ENCODE results near the gene MYL1. TPM values are rescaled to one million over a fixed set of nuclear protein-coding genes. Genes with fewer than 3 reads are reported as not detected.

MYL1 gene
- not detected in 2 replicates for total RNA-seq

DNA sequence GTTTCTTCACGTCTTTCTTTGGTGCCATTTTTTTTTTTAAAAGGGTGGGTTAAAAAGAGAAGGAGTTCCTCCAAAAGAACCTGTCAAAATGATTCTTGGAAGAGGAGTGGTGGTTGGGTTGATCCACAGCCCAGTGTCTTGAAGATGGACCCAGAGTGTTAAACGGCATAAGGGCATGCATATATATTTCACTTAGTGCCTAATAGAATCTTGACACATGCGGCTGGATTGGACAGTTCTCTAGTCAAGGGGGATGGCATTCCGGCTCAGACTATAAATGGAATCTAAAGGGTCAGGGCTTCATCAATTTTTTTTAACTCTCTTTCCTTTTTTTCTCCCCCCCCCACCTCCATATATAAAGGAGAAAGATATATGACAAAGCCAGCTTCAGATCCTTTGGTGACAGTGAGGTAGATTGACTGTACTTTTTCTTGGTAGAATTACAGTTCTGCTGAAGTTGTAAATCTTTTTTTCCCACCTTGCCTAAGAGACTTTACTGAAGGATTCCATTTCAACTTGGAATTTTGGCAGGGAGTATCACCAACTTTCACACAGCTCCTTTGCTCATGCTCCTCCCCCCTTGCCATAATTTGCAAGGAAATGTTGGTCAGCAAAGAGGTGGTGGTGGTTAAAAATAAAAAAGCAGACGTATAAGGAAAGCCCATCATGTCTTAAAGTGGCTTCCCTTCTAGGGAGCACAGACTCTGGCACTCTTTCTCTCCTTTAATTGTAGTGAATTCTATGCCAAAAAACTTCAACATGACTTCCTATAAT lies at the start of gene MYL1:
MYL1 (minus strand) TSS at position 160 of the 774 bp plus-strand sequence; CDS start at position 28, 132 bp downstream.

Other genes starting within 250 kb of the MYL1 start
- 15.5 and 23.4 TPM in 2 replicates for gene KANSL1L, start 143.8 kb downstream of the MYL1 start, total RNA-seq
- gene ACADL, start 89.7 kb downstream of the MYL1 start, total RNA-seq: 0.11 and 0.50 TPM in 2 replicates
- gene LANCL1, start 161.6 kb upstream of the MYL1 start, total RNA-seq: 43.6 and 44.1 TPM in 2 replicates
- gene CPS1, start 241.4 kb upstream of the MYL1 start, total RNA-seq: 12.2 and 21.2 TPM in 2 replicates